Bronchial epithelial cell (primary cell): ENCODE measurements around the gene VWF. TPM values are rescaled to one million over a fixed set of nuclear protein-coding genes. Genes with fewer than 3 reads are reported as not detected.
A peak's percentile ranks its signal among the peaks of the same experiment; 100 is the strongest.

Experiments used
- DNase-seq: peaks from one replicate; pipeline ENCODE4 v3.0.0-alpha.2; 2010; ENCODE audit warnings: low read depth
- FAIRE-seq: peaks from 2 replicates; lab custom pipeline; 2011; peaks lifted over from hg19 to GRCh38; lab: Jason Lieb, UNC
- H3K27me3 ChIP-seq: 2 replicates; pipeline ENCODE4 v1.5.1; 2011; ENCODE audit warnings: low read length; ENCODE audit not compliant: control insufficient read depth, insufficient read depth
- H3K36me3 ChIP-seq: 2 replicates; pipeline ENCODE4 v1.5.1; 2011; ENCODE audit warnings: low read length; ENCODE audit not compliant: control insufficient read depth, insufficient read depth
- H3K4me3 ChIP-seq: 2 replicates; pipeline ENCODE4 v1.5.1; 2011; ENCODE audit warnings: mild to moderate bottlenecking, low read depth, low read length, control low read depth
- CTCF ChIP-seq: IDR thresholded peaks from 2 replicates; pipeline ENCODE4 v1.5.1; 2011; ENCODE audit warnings: mild to moderate bottlenecking, moderate library complexity, low read length, control low read depth, inconsistent platforms; ENCODE audit not compliant: insufficient read depth, severe bottlenecking
- total RNA-seq: library from RNA; depleted of rRNA; stranded (reverse); fragments of >200 nt; gene quantifications from 2 replicates; pipeline ENCODE4 v1.2.1, GENCODE V29; 2014

Gene VWF
- total RNA-seq, 1 donor from 2014 or later = 0.26 TPM

GRCh38 chr12:6034596-6034995, 89.9 kb downstream of the VWF start:
- H3K27me3 ChIP-seq = no peaks in the 10 kb centered on the region
- no peaks in the 10 kb centered on the region for H3K36me3 ChIP-seq
- TF ChIP-seq CTCF = no peak
- FAIRE-seq (no peak), DNase-seq (no peak)
- no peak overlapping the region for H3K4me3 ChIP-seq

DNA sequence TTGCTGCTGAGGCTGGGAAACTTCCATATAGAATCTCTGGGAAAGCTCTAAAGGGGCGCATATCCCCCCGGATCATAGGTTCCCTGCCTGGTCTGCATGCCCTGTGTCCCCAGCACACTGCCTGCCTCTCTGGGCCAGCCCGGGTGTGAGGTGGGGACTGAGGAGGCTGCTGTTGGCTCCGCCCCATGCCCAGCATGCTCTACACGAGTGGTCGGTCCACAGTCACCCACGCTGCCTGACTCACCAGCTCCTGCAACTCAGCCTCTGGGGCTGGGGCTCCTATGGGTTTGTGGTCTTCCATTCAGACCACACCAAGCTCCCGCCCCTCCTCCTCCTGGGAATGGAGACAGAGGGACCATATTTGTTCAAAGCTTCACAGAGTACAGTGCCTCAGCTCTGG, 90.9 kb downstream of the VWF start:
- Histone ChIP-seq H3K36me3 (no peaks in the 10 kb centered on the region), H3K4me3 (no peak overlapping the region), H3K27me3 (no peaks in the 10 kb centered on the region)
- no peak for TF ChIP-seq CTCF
- FAIRE-seq = no peak
- DNase-seq = no peak

DNA sequence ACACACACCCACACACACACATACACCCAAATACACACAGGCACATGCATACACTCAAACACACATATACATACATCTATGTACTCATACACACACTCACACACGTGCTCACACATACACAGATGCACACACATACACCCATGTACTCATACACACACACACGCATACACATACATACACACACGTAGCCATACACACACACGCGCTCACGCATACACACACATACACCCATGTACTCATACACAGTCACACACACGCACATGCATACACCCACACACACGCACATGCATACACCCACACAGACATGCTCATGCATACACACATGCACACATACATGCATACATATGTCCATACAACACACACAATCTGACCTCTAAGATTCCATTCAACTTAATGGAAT, 91.7 kb downstream of the VWF start:
- Histone ChIP-seq H3K4me3 (no peak overlapping the region), H3K27me3 (no peaks in the 10 kb centered on the region), H3K36me3 (no peaks in the 10 kb centered on the region)
- FAIRE-seq = peak; percentile 90
- no peak for DNase-seq
- no peak for TF ChIP-seq CTCF

DNA sequence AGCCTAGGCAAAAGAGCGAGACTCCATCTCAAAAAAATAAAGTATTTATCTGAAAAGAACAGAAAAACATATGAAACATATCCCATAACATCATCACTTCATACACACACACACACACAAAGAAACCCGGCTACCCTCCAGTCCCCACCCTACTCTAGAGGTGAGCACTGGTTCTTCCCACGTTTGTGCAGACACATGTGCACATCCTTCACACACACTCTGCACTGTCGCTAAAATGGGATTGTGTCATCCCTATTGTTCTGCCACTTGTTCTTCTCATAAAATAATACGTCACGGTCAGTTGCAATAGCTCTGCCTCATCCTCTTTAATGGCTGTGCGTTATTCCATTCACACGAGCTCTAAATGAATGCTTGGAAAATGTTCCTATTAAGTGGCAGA, 93.5 kb downstream of the VWF start:
- Histone ChIP-seq H3K27me3 (no peaks in the 10 kb centered on the region), H3K36me3 (no peaks in the 10 kb centered on the region)
- no peak for FAIRE-seq

GRCh38 chr12:6030081-6030480, 94.4 kb downstream of the VWF start:
- DNase-seq = no peak
- no peak for TF ChIP-seq CTCF
- no peak overlapping the region for H3K4me3 ChIP-seq
- FAIRE-seq = no peak
- no peaks in the 10 kb centered on the region for H3K27me3 ChIP-seq
- no peaks in the 10 kb centered on the region for H3K36me3 ChIP-seq

More for the DNA sequence above, 93.5 kb downstream of the VWF start:
- no peak for TF ChIP-seq CTCF
- no peak overlapping the region for H3K4me3 ChIP-seq
- DNase-seq = no peak

GRCh38 chr12:6029401-6029800, 95.1 kb downstream of the VWF start:
- no peaks in the 10 kb centered on the region for H3K36me3 ChIP-seq
- no peak overlapping the region for H3K4me3 ChIP-seq
- no peaks in the 10 kb centered on the region for H3K27me3 ChIP-seq
- FAIRE-seq (no peak), DNase-seq (no peak)
- no peak for TF ChIP-seq CTCF
